Fibroblast of lung (primary cell): Measurements from ENCODE around the gene UBE2L6. TPM values are rescaled to one million over a fixed set of nuclear protein-coding genes. Genes with fewer than 3 reads are reported as not detected.

Source experiments
- DNase-seq, 2 donors: peaks; one replicate each; pipeline versions ENCODE4 v3.0.0 to v3.0.0-alpha.2; 2010; ENCODE audit warnings: low read depth in 2 of 2
- H2AFZ ChIP-seq: 2 replicates; pipeline ENCODE4 v1.5.1; 2012; ENCODE audit warnings: low read length, control low read depth, inconsistent platforms
- H3K27ac ChIP-seq: 2 replicates; pipeline ENCODE4 v1.5.1; 2011; ENCODE audit warnings: low read length, control low read depth; ENCODE audit not compliant: insufficient read depth
- H3K27me3 ChIP-seq: 2 replicates; pipeline ENCODE4 v1.5.1; 2011; ENCODE audit warnings: mild to moderate bottlenecking, low read length; ENCODE audit not compliant: control insufficient read depth, insufficient read depth
- H3K36me3 ChIP-seq: 2 replicates; pipeline ENCODE4 v1.5.1; 2011; ENCODE audit warnings: low read length; ENCODE audit not compliant: control insufficient read depth, insufficient read depth
- H3K4me1 ChIP-seq: 2 replicates; pipeline ENCODE4 v1.5.1; 2011; ENCODE audit warnings: low read length; ENCODE audit not compliant: control insufficient read depth, insufficient read depth; ENCODE audit errors: extremely low read depth
- H3K4me2 ChIP-seq: 2 replicates; pipeline ENCODE4 v1.5.1; 2011; ENCODE audit warnings: low read length, control low read depth; ENCODE audit not compliant: insufficient read depth; ENCODE audit errors: extremely low read depth
- H3K4me3 ChIP-seq, 4 experiments: fragments of 200-600 bp in 1 of 4; sonication (generic) in 1 of 4; replicated peaks in 1 of 4; 2 replicates each; pipeline ENCODE4 v1.5.1; 2011 to 2016; ENCODE audit warnings: low read length in 4 of 4, low read depth in 3 of 4, mild to moderate bottlenecking in 3 of 4, control low read depth in 2 of 4, inconsistent platforms in 1 of 4, mixed read lengths in 1 of 4; ENCODE audit not compliant: insufficient read depth in 1 of 4; ENCODE audit errors: control extremely low read depth in 1 of 4
- H3K79me2 ChIP-seq: 2 replicates; pipeline ENCODE4 v1.5.1; 2012; ENCODE audit warnings: mild to moderate bottlenecking, low read length, inconsistent platforms; ENCODE audit not compliant: control insufficient read depth, insufficient read depth
- H3K9ac ChIP-seq: 2 replicates; pipeline ENCODE4 v1.5.1; 2011; ENCODE audit warnings: mild to moderate bottlenecking, low read length, control low read depth; ENCODE audit not compliant: insufficient read depth
- H3K9me3 ChIP-seq: 2 replicates; pipeline ENCODE4 v1.5.1; 2012; ENCODE audit warnings: low read depth, low read length; ENCODE audit not compliant: control insufficient read depth, insufficient read depth
- H4K20me1 ChIP-seq: 2 replicates; pipeline ENCODE4 v1.5.1; 2011; ENCODE audit warnings: low read length; ENCODE audit not compliant: control insufficient read depth, insufficient read depth; ENCODE audit errors: extremely low read depth
- EZH2 ChIP-seq: IDR thresholded peaks from 2 replicates; pipeline ENCODE4 v1.5.1; 2012; ENCODE audit warnings: low read length, control low read depth, mild to moderate bottlenecking; ENCODE audit errors: missing control alignments
- polyA plus RNA-seq, 2 donors: library from polyadenylated mRNA; depleted of rRNA in 1 of 2; stranded (reverse) in 1 of 2; unstranded in 1 of 2; fragments of >200 nt; gene quantifications; 2 replicates each; pipeline ENCODE4 v1.2.1, GENCODE V29; 2011 to 2012; ENCODE audit warnings: missing spikeins in 1 of 2
- total RNA-seq: library from RNA; depleted of rRNA; stranded (reverse); fragments of >200 nt; gene quantifications from 2 replicates; pipeline ENCODE4 v1.2.1, GENCODE V29; 2014
- TF ChIP-seq, protein P1 (sequence below), 2 donors: IDR thresholded peaks in 1 of 2; conservative IDR thresholded peaks in 1 of 2; 1 replicate in 1 of 2; 2 replicates in 1 of 2; pipeline ENCODE4 v1.5.1; 2011 to 2012; ENCODE audit warnings: low read length in 2 of 2, control low read depth in 1 of 2, inconsistent platforms in 1 of 2, low read depth in 1 of 2, mild to moderate bottlenecking in 1 of 2

UBE2L6 gene
- total and polyA plus RNA-seq, 2 donors (not counting 1 experiment from before 2014, with no cell fraction given), result 94.8 to 113 TPM

DNA sequence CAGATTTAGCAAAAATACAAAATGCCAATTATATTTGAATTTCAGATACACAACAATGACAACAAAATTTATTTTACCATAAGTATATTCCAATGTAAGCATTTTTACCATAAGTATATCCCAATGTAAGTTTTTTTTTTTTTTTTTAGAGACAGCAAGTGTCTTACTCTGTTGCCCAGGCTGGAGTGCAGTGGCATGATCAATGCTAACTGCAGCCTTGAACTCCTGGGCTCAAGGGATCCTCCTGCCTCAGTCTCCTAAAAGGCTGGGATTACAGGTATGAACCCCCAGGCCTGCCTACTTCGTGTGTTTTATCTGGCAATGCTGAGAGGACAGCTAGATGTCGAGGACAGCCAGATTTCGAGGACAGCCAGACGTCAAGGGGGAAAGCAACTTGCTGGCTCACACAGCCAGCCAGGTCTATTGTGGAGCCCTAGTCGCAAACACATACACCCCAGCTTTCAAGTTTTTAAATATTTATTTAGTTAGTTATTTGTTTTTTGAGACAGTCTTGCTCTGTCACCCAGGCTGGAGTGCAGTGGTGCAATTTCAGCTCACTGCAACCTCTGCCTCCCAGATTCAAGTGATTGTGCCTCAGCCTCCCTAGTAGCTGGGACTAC is 28.9 kb upstream of the UBE2L6 start:
- H3K27ac ChIP-seq, result no peak overlapping the region
- no peak for TF ChIP-seq EZH2
- TF ChIP-seq, protein P1, sequence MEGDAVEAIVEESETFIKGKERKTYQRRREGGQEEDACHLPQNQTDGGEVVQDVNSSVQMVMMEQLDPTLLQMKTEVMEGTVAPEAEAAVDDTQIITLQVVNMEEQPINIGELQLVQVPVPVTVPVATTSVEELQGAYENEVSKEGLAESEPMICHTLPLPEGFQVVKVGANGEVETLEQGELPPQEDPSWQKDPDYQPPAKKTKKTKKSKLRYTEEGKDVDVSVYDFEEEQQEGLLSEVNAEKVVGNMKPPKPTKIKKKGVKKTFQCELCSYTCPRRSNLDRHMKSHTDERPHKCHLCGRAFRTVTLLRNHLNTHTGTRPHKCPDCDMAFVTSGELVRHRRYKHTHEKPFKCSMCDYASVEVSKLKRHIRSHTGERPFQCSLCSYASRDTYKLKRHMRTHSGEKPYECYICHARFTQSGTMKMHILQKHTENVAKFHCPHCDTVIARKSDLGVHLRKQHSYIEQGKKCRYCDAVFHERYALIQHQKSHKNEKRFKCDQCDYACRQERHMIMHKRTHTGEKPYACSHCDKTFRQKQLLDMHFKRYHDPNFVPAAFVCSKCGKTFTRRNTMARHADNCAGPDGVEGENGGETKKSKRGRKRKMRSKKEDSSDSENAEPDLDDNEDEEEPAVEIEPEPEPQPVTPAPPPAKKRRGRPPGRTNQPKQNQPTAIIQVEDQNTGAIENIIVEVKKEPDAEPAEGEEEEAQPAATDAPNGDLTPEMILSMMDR (conservative IDR thresholded peaks at IDR 0.05 in 1 of 2, IDR thresholded peaks at IDR 0.05 in 1 of 2; ENCODE audit: low read depth in 1 of 2, low read length in 2 of 2), result no peak
- H2AFZ ChIP-seq, result no peak overlapping the region

GRCh38 chr11:57588046-57588710 is 20.7 kb upstream of the UBE2L6 start:
- no peak overlapping the region for H2AFZ ChIP-seq
- no peaks in the 10 kb centered on the region for H4K20me1 ChIP-seq
- no peak overlapping the region for H3K27ac ChIP-seq
- no peaks in the 10 kb centered on the region for H3K36me3 ChIP-seq
- no peak overlapping the region for H3K4me2 ChIP-seq
- TF ChIP-seq, protein P1 (conservative IDR thresholded peaks at IDR 0.05 in 1 of 2, IDR thresholded peaks at IDR 0.05 in 1 of 2; ENCODE audit: low read depth in 1 of 2, low read length in 2 of 2), result no peak
- no peak for TF ChIP-seq EZH2
- H3K4me3 ChIP-seq, result no peak overlapping the region
- peaks cover 4% of the 10 kb centered on the region for H3K27me3 ChIP-seq
- H3K4me1 ChIP-seq, result no peaks in the 10 kb centered on the region
- no peak overlapping the region for H3K9ac ChIP-seq
- H3K9me3 ChIP-seq, result no peaks in the 10 kb centered on the region
- H3K79me2 ChIP-seq, result no peaks in the 10 kb centered on the region
- DNase-seq, result no peak

More for the DNA sequence above, 28.9 kb upstream of the UBE2L6 start:
- DNase-seq, result no peak
- peaks cover 4% of the 10 kb centered on the region for H3K27me3 ChIP-seq
- H4K20me1 ChIP-seq, result no peaks in the 10 kb centered on the region
- H3K36me3 ChIP-seq, result no peaks in the 10 kb centered on the region
- no peak overlapping the region for H3K4me3 ChIP-seq
- no peak overlapping the region for H3K9ac ChIP-seq
- no peak overlapping the region for H3K4me2 ChIP-seq
- H3K4me1 ChIP-seq, result peaks cover 12% of the 10 kb centered on the region
- H3K9me3 ChIP-seq, result no peaks in the 10 kb centered on the region
- no peaks in the 10 kb centered on the region for H3K79me2 ChIP-seq

DNA sequence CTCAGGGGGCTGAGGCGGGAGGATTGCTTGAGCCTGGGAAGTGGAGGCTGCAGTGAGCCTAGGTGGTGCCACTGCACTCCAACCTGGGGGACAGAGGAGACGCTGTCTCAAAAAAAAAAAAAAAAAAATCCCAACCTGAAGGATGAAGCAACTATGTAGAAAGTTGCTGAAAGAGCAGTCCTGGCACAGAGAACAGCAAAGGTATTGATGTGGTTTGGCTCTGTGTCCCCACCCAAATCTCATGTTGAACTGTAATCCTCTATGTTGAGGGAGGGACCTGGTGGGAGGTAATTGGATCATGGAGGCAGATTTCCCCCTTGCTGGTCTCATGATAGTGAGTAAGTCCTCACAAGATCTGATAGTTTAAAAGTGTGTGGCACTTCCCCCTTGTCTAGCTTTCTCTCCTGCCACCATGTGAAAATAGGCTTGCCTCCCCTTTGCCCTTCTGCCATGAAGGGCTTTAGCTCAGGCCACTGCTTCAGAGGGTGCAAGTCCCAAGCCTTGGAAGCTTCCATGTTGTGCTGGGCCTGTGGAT is 19.3 kb upstream of the UBE2L6 start:
- H3K4me3 ChIP-seq, result no peak overlapping the region
- no peak for DNase-seq

More for the DNA sequence above, 19.3 kb upstream of the UBE2L6 start:
- Histone ChIP-seq H3K79me2 (no peaks in the 10 kb centered on the region), H3K4me2 (no peak overlapping the region), H3K9me3 (no peaks in the 10 kb centered on the region), H3K9ac (no peak overlapping the region), H3K4me1 (no peaks in the 10 kb centered on the region), H3K27me3 (peaks cover 2% of the 10 kb centered on the region), H4K20me1 (no peaks in the 10 kb centered on the region), H3K36me3 (no peaks in the 10 kb centered on the region), H3K27ac (no peak overlapping the region), H2AFZ (no peak overlapping the region)
- TF ChIP-seq, protein P1 (conservative IDR thresholded peaks at IDR 0.05 in 1 of 2, IDR thresholded peaks at IDR 0.05 in 1 of 2; ENCODE audit: low read depth in 1 of 2, low read length in 2 of 2), result no peak
- TF ChIP-seq EZH2, result no peak
